ENCODE data around the gene TMEM144.

The TMEM144 gene

GRCh38 chr4:158302076-158302866 is 92.0 kb downstream of the TMEM144 start:
- peak; percentile 54 for FAIRE-seq

GRCh38 chr4:158304694-158305093 is 94.4 kb downstream of the TMEM144 start:
- FAIRE-seq: no peak

Measured in endometrium (tissue), 2 donors.